ENCODE results near the gene ATXN2L. TPM values are rescaled to one million over a fixed set of nuclear protein-coding genes. Genes with fewer than 3 reads are reported as not detected.
"Not testable (repeated sequence)": the region's sequence is repeated elsewhere in the genome, so short reads cannot be mapped to it uniquely, and the experiment has no call there.

The ATXN2L gene
- total and polyA plus RNA-seq, 3 donors from 2014 or later: 242 to 521 (median 345) TPM

DNA sequence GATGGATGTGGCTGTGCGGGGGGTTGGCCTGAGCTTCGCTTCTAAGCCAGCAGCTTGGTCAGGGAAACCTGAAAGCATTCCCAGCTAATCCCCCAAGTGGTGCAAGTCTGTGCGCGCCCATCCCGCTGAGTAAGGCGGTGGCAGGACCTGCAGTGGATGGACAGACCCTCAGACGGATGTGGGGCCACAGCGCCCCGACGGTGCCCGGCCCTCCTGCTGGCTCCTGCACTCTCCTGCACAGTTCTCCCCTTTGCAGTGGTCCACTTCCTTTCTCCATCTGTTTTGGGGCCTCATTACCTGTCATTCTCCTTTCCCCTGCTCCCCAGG is 57.8 kb downstream of the ATXN2L start:
- H3K9me3 ChIP-seq: no peaks in the 10 kb centered on the region
- no peak overlapping the region for H3K27ac ChIP-seq
- H3K27me3 ChIP-seq: no peaks in the 10 kb centered on the region
- no peaks in the 10 kb centered on the region for H3K36me3 ChIP-seq (ENCODE audit: low read depth, missing control alignments)
- H3K4me1 ChIP-seq: peaks cover 5% of the 10 kb centered on the region
- no peak overlapping the region for H3K4me3 ChIP-seq
- WGBS, 2 donors: 13 to 21% methylated on average over 5 to 11 of the region's 11 CpGs
- intact Hi-C loops (cut with DNase I; ENCODE audit: low total_unique reads): no loop called here
- no peak for TF ChIP-seq POLR2A (IDR thresholded peaks at IDR 0.05)
- TF ChIP-seq, protein P1, sequence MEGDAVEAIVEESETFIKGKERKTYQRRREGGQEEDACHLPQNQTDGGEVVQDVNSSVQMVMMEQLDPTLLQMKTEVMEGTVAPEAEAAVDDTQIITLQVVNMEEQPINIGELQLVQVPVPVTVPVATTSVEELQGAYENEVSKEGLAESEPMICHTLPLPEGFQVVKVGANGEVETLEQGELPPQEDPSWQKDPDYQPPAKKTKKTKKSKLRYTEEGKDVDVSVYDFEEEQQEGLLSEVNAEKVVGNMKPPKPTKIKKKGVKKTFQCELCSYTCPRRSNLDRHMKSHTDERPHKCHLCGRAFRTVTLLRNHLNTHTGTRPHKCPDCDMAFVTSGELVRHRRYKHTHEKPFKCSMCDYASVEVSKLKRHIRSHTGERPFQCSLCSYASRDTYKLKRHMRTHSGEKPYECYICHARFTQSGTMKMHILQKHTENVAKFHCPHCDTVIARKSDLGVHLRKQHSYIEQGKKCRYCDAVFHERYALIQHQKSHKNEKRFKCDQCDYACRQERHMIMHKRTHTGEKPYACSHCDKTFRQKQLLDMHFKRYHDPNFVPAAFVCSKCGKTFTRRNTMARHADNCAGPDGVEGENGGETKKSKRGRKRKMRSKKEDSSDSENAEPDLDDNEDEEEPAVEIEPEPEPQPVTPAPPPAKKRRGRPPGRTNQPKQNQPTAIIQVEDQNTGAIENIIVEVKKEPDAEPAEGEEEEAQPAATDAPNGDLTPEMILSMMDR (IDR thresholded peaks at IDR 0.05): no peak
- DNase-seq: no peak

GRCh38 chr16:28880955-28881354 is 58.2 kb downstream of the ATXN2L start:
- no peaks in the 10 kb centered on the region for H3K27me3 ChIP-seq
- no peak overlapping the region for H3K4me3 ChIP-seq
- H3K27ac ChIP-seq: no peak overlapping the region
- H3K4me1 ChIP-seq: peaks cover 5% of the 10 kb centered on the region
- H3K36me3 ChIP-seq (ENCODE audit: low read depth, missing control alignments): no peaks in the 10 kb centered on the region
- H3K9me3 ChIP-seq: no peaks in the 10 kb centered on the region
- TF ChIP-seq, protein P1 (IDR thresholded peaks at IDR 0.05): no peak
- TF ChIP-seq POLR2A (IDR thresholded peaks at IDR 0.05): no peak
- no peak for DNase-seq
- WGBS, 2 donors: 69 to 73% methylated on average over 4 of the region's 4 CpGs
- intact Hi-C loops (cut with DNase I; ENCODE audit: low total_unique reads): no loop called here

- WGBS, 2 donors: 86 to 98% methylated on average over 4 of the region's 4 CpGs
- H3K27me3 ChIP-seq; H3K27ac ChIP-seq; intact Hi-C loops (cut with DNase I; ENCODE audit: low total_unique reads); H3K36me3 ChIP-seq (ENCODE audit: low read depth, missing control alignments); H3K4me1 ChIP-seq; H3K9me3 ChIP-seq; H3K4me3 ChIP-seq; DNase-seq: not testable (repeated sequence)
These were observed 58.8 kb downstream of the ATXN2L start for GRCh38 chr16:28881565-28881964.

DNA sequence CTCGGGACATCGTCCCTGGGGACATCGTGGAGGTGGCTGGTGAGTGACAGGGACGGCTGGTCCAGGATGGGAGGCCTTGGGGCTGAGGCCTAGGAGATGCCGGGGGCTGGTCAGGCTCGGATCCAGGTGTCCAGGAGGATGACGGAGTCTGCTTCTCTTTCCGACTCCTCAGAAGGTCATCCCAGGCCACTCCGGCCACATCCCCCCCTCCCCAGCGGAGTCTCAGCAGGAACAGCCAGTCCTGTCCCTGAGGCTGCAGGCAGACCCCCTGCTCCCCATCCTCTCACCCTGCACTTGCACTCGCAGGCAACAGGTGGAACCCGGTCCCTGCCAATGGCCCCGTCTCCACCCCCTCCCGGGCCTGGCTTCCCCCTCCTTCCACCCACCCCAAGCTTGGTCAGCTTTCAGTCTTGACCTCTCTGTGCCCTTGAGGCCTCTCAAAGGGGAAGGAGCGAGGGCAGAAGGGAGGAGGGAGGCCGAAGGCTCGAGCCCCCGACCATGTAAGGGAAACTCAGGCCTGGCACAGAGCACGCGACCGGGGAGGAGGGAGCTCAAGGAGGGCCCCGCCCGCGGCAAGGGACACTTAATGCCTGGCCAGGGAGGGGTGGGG is 59.9 kb downstream of the ATXN2L start:
- peaks cover 5% of the 10 kb centered on the region for H3K4me1 ChIP-seq
- no peak overlapping the region for H3K4me3 ChIP-seq
- no peak for DNase-seq
- TF ChIP-seq, protein P1 (IDR thresholded peaks at IDR 0.05): no peak
- TF ChIP-seq POLR2A (IDR thresholded peaks at IDR 0.05): no peak
- 56 to 70% methylated on average over 21 to 24 of the region's 24 CpGs for WGBS, 2 donors
- intact Hi-C loops (cut with DNase I; ENCODE audit: low total_unique reads): no loop called here
- no peak overlapping the region for H3K27ac ChIP-seq
- no peaks in the 10 kb centered on the region for H3K9me3 ChIP-seq
- no peaks in the 10 kb centered on the region for H3K36me3 ChIP-seq (ENCODE audit: low read depth, missing control alignments)
- no peaks in the 10 kb centered on the region for H3K27me3 ChIP-seq

GRCh38 chr16:28883221-28883996 is 60.6 kb downstream of the ATXN2L start:
- intact Hi-C loops (cut with DNase I; ENCODE audit: low total_unique reads): no loop called here
- Histone ChIP-seq H3K4me3 (no peak overlapping the region), H3K36me3 (ENCODE audit: low read depth, missing control alignments) (no peaks in the 10 kb centered on the region), H3K9me3 (no peaks in the 10 kb centered on the region), H3K4me1 (peaks cover 5% of the 10 kb centered on the region), H3K27me3 (no peaks in the 10 kb centered on the region), H3K27ac (no peak overlapping the region)
- no peak for DNase-seq
- WGBS, 2 donors: 69 to 82% methylated on average over 22 to 25 of the region's 25 CpGs
- TF ChIP-seq, protein P1 (IDR thresholded peaks at IDR 0.05): no peak
- TF ChIP-seq POLR2A (IDR thresholded peaks at IDR 0.05): no peak

All from testis (tissue), 3 donors.